HepG2 (cell line): Measurements from ENCODE around the gene SLC12A5. TPM values are rescaled to one million over a fixed set of nuclear protein-coding genes. Genes with fewer than 3 reads are reported as not detected.
A peak's percentile ranks its signal among the peaks of the same experiment; 100 is the strongest.

ENCODE experiments used
- ATAC-seq: fragments of 200-7000 bp; cut with Tn5 transposase; 3 replicates; pipeline ENCODE4 v1.9.1; 2020; ENCODE audit warnings: mild to moderate bottlenecking, moderate library complexity
- BruUV-seq: library from RNA; stranded (reverse); fragments of 400-500 nt; replicated peaks from 2 replicates; lab custom pipeline; 2021; lab: Mats Ljungman, UMichigan
- CTCF ChIA-PET: fragments of 300-600 bp; formaldehyde crosslinking; extraction: SDS; loops from one replicate; lab custom pipeline; 2021; ENCODE audit warnings: low total read pairs, inconsistent platforms, low intra/inter-chr PET ratio; lab: Yijun Ruan, JAX
- POLR2A ChIA-PET: fragments of 350-600 bp; sonication (Branson Sonifier 250); formaldehyde crosslinking; loops from one replicate; lab custom pipeline; 2020; ENCODE audit warnings: antibody characterized with exemption, inconsistent platforms; lab: Yijun Ruan, JAX
- DNase-seq: peaks from one replicate; pipeline ENCODE4 v3.0.0-alpha.2; 2015; ENCODE audit warnings: low spot score
- FAIRE-seq: peaks from 3 replicates; lab custom pipeline; 2011; peaks lifted over from hg19 to GRCh38; lab: Jason Lieb, UNC
- H2AFZ ChIP-seq: one replicate; pipeline ENCODE4 v1.6.1; 2011; ENCODE audit warnings: low read length, inconsistent platforms
- H3K27ac ChIP-seq: fragments of 300-600 bp; 3 replicates; pipeline ENCODE4 v1.8.0; 2011; ENCODE audit warnings: mixed run types, mild to moderate bottlenecking, mixed read lengths, low read length, inconsistent platforms; ENCODE audit not compliant: insufficient read depth; ENCODE audit errors: extremely low read length
- H3K27me3 ChIP-seq, 2 experiments: fragments of 200-600 bp in 1 of 2; 2 replicates in 1 of 2; 3 replicates in 1 of 2; pipeline versions ENCODE4 v1.6.0 to v1.8.0; 2011; ENCODE audit warnings: low read length in 2 of 2, mild to moderate bottlenecking in 2 of 2, moderate library complexity in 2 of 2, inconsistent platforms in 1 of 2; ENCODE audit not compliant: insufficient read depth in 2 of 2, control insufficient read depth in 1 of 2
- H3K36me3 ChIP-seq, 2 experiments: fragments of 200-600 bp in 1 of 2; replicated peaks in 1 of 2; 2 replicates in 1 of 2; 3 replicates in 1 of 2; pipeline versions ENCODE4 v1.5.1 to v1.8.0; 2011; ENCODE audit warnings: low read length in 2 of 2, inconsistent platforms in 1 of 2; ENCODE audit not compliant: insufficient read depth in 2 of 2, control insufficient read depth in 1 of 2
- H3K4me1 ChIP-seq: 2 replicates; pipeline ENCODE4 v1.5.1; 2012; ENCODE audit warnings: low read length, inconsistent platforms; ENCODE audit not compliant: insufficient read depth
- H3K4me2 ChIP-seq: 2 replicates; pipeline ENCODE4 v1.6.0; 2011; ENCODE audit warnings: low read depth, low read length, inconsistent platforms
- H3K4me3 ChIP-seq, 3 experiments: fragments of 200-600 bp in 1 of 3; sonication (generic), shearing (Covaris generic) in 1 of 3; replicated peaks in 1 of 3; 2 replicates each; pipeline ENCODE4 v1.5.1; 2011 to 2016; ENCODE audit warnings: low read length in 3 of 3, inconsistent platforms in 2 of 3, low read depth in 2 of 3, mild to moderate bottlenecking in 2 of 3, control low read depth in 1 of 3, mixed read lengths in 1 of 3; ENCODE audit not compliant: insufficient read depth in 1 of 3
- H3K79me2 ChIP-seq: one replicate; pipeline ENCODE4 v1.6.1; 2011; ENCODE audit warnings: low read length, inconsistent platforms; ENCODE audit not compliant: insufficient read depth
- H3K9ac ChIP-seq: 2 replicates; pipeline ENCODE4 v1.6.0; 2011; ENCODE audit warnings: mild to moderate bottlenecking, low read depth, low read length, inconsistent platforms; ENCODE audit not compliant: insufficient read depth
- H3K9me3 ChIP-seq: 2 replicates; pipeline ENCODE4 v1.5.1; 2012; ENCODE audit warnings: mild to moderate bottlenecking, low read length
- H4K20me1 ChIP-seq: 2 replicates; pipeline ENCODE4 v1.6.0; 2011; ENCODE audit warnings: inconsistent platforms, mild to moderate bottlenecking, low read length, moderate library complexity; ENCODE audit not compliant: insufficient read depth
- ATM ChIP-seq: fragments of 450-650 bp; IDR thresholded peaks from 2 replicates; pipeline ENCODE4 v1.7.1; 2017; ENCODE audit warnings: mild to moderate bottlenecking, borderline replicate concordance
- CEBPB ChIP-seq: IDR thresholded peaks from 2 replicates; pipeline ENCODE4 v1.6.1; 2011; ENCODE audit warnings: low read depth, low read length, improper control_type of control experiment, borderline replicate concordance
- CHCHD3 ChIP-seq: sonication (generic); formaldehyde crosslinking; IDR thresholded peaks from 2 replicates; pipeline ENCODE4 v1.8.0; 2022; ENCODE audit warnings: mild to moderate bottlenecking, missing genetic modification reagents, moderate library complexity
- FOSL1 ChIP-seq: sonication (generic); formaldehyde crosslinking; IDR thresholded peaks from 2 replicates; pipeline ENCODE4 v1.9.0; 2021; ENCODE audit warnings: missing genetic modification reagents, borderline replicate concordance
- GFI1 ChIP-seq: sonication (generic); formaldehyde crosslinking; IDR thresholded peaks from 2 replicates; pipeline ENCODE4 v1.5.0; 2020; ENCODE audit warnings: missing genetic modification reagents, mild to moderate bottlenecking, borderline replicate concordance
- HDAC2 ChIP-seq: sonication (generic); formaldehyde crosslinking; IDR thresholded peaks from 2 replicates; pipeline ENCODE4 v1.4.0; 2020; ENCODE audit warnings: missing genetic modification reagents
- HIVEP1 ChIP-seq: sonication (generic); formaldehyde crosslinking; IDR thresholded peaks from 2 replicates; pipeline ENCODE4 v1.4.0; 2020; ENCODE audit warnings: mild to moderate bottlenecking, missing genetic modification reagents
- KDM1A ChIP-seq: IDR thresholded peaks from 2 replicates; pipeline ENCODE4 v1.6.1; 2016; ENCODE audit warnings: missing compliant biosample characterization
- KDM5A ChIP-seq: fragments of 200-600 bp; sonication (generic); IDR thresholded peaks from 2 replicates; pipeline ENCODE4 v1.7.0; 2018; ENCODE audit warnings: antibody characterized with exemption, mild to moderate bottlenecking, low read length, borderline replicate concordance
- NR2F2 ChIP-seq: IDR thresholded peaks from 2 replicates; pipeline ENCODE4 v1.6.1; 2012; ENCODE audit warnings: low read depth, inconsistent platforms, borderline replicate concordance
- RBM22 ChIP-seq: fragments of 200-400 bp; formaldehyde crosslinking; optimal IDR thresholded peaks from 2 replicates; pipeline ENCODE3; 2017; ENCODE audit warnings: mild to moderate bottlenecking, low read length, moderate library complexity
- ZMYM3 ChIP-seq: sonication (generic); formaldehyde crosslinking; IDR thresholded peaks from 2 replicates; pipeline ENCODE4 v1.5.1; 2020; ENCODE audit warnings: mild to moderate bottlenecking, missing genetic modification reagents
- ZNF546 ChIP-seq: sonication (generic); formaldehyde crosslinking; conservative IDR thresholded peaks from 2 replicates; pipeline ENCODE4 v1.8.1; 2023; ENCODE audit warnings: mild to moderate bottlenecking, missing genetic modification reagents
- ZNF564 ChIP-seq: sonication (generic); formaldehyde crosslinking; IDR thresholded peaks from 2 replicates; pipeline ENCODE4 v1.8.1; 2023; ENCODE audit warnings: mild to moderate bottlenecking, missing genetic modification reagents
- WGBS: methylation state at CpG from one replicate; pipeline ENCODE4 v1.1.6; 2017; ENCODE audit warnings: low lambda C conversion rate; 5-methylcytosine and 5-hydroxymethylcytosine counted together
- in situ Hi-C: cut with HindIII; loops from 2 replicates; pipeline ENCODE4 v1.10.0; 2017; ENCODE audit warnings: low pct_unique_long_range_greater_than_20kb; ENCODE audit not compliant: extremely low pct_ligation_motif_present
- intact Hi-C: fragments of 100-400 bp; cut with micrococcal nuclease; formaldehyde crosslinking; loops from one replicate; pipeline ENCODE4 v1.10.0; 2022; ENCODE audit not compliant: unreplicated experiment
- polyA plus RNA-seq, 8 experiments: library from polyadenylated mRNA; depleted of rRNA in 3 of 8; stranded (reverse) in 7 of 8; unstranded in 1 of 8; fragments of >200 nt; fragmentation: Illumina TruSeq in 4 of 8; extraction: Trizol in 4 of 8; gene quantifications; 2 replicates each; pipeline versions ENCODE4 v1.2.1 to v1.2.3, GENCODE V29; 2011 to 2016; ENCODE audit warnings: low read depth in 4 of 8, missing spikeins in 1 of 8, mixed read lengths in 1 of 8; ENCODE audit not compliant: insufficient read depth in 1 of 8
- total RNA-seq, 5 experiments: library from RNA; depleted of rRNA; stranded (reverse); fragments of >200 nt; fragmentation: Illumina TruSeq; extraction: Trizol; gene quantifications; 2 replicates each; pipeline ENCODE4 v1.2.3, GENCODE V29; 2016; ENCODE audit warnings: low read depth in 1 of 5
- TF ChIP-seq, protein P1 (sequence below): sonication (generic); formaldehyde crosslinking; IDR thresholded peaks from 2 replicates; pipeline ENCODE4 v1.5.0; 2020; ENCODE audit warnings: mild to moderate bottlenecking, missing genetic modification reagents
- TF ChIP-seq, protein P2 (sequence below): sonication (generic); formaldehyde crosslinking; IDR thresholded peaks from 2 replicates; pipeline ENCODE4 v1.5.0; 2020; ENCODE audit warnings: mild to moderate bottlenecking, missing genetic modification reagents, borderline replicate concordance
- TF ChIP-seq, protein P3 (sequence below): sonication (generic); formaldehyde crosslinking; IDR thresholded peaks from 2 replicates; pipeline ENCODE4 v1.4.0; 2020; ENCODE audit warnings: missing genetic modification reagents, mild to moderate bottlenecking, borderline replicate concordance

The SLC12A5 gene
- total and polyA plus RNA-seq, 2 of the 13 experiments (the other 11 are each of a cell fraction or from before 2014, with no cell fraction given), result 4.3 to 5.4 TPM

DNA sequence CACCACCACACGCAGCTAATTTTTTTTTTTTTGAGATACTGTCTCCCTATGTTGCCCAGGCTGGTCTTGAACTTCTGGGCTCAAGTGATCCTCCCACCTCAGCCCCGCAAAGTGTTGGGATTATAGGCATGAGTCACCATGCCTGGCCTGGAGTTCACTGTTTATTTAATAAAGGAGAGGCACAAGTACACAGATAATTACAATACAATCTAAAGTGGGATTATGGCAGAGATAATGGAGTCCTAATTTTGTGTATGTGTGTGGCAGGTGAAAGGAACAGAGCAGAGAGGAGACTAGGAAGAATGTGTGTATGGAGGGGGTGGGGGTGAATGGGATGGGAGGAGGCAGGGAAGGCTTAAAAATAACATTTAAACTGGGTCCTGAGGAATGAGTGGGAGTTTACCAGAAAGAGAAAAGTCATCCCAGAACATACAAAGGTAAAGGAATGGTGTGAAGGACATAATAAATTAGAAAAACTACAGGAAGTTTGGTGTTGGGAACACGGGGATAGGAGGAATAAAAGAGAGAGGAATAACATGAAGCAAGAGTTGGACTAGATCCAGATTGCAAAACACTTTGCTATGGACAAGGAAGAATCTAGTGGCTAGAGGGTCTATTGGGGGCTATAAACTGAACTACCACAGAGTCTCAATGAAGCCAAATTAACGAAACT lies 56.3 kb downstream of the SLC12A5 start:
- DNase-seq (peak; percentile 73), FAIRE-seq (no peak)
- TF ChIP-seq ATM (no peak), CEBPB (peak; percentile 95), CHCHD3 (no peak), ZNF564 (CRISPR knock-in tag) (no peak), GFI1 (CRISPR knock-in tag) (no peak), HIVEP1 (CRISPR knock-in tag) (no peak), KDM5A (no peak), RBM22 (peak; percentile 23), FOSL1 (CRISPR knock-in tag) (peak; percentile 78; the same call in 1 of the 2 replicates), NR2F2 (no peak), ZNF546 (no peak), ZMYM3 (CRISPR knock-in tag) (no peak), KDM1A (CRISPR knock-in tag) (0 out of 2 replicates have a peak, but pooled peaks have one; percentile 12), HDAC2 (CRISPR knock-in tag) (peak; percentile 34; the same call in 1 of the 2 replicates)
- TF ChIP-seq, protein P1, sequence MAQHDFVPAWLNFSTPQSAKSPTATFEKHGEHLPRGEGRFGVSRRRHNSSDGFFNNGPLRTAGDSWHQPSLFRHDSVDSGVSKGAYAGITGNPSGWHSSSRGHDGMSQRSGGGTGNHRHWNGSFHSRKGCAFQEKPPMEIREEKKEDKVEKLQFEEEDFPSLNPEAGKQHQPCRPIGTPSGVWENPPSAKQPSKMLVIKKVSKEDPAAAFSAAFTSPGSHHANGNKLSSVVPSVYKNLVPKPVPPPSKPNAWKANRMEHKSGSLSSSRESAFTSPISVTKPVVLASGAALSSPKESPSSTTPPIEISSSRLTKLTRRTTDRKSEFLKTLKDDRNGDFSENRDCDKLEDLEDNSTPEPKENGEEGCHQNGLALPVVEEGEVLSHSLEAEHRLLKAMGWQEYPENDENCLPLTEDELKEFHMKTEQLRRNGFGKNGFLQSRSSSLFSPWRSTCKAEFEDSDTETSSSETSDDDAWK, result no peak
- TF ChIP-seq, protein P2, sequence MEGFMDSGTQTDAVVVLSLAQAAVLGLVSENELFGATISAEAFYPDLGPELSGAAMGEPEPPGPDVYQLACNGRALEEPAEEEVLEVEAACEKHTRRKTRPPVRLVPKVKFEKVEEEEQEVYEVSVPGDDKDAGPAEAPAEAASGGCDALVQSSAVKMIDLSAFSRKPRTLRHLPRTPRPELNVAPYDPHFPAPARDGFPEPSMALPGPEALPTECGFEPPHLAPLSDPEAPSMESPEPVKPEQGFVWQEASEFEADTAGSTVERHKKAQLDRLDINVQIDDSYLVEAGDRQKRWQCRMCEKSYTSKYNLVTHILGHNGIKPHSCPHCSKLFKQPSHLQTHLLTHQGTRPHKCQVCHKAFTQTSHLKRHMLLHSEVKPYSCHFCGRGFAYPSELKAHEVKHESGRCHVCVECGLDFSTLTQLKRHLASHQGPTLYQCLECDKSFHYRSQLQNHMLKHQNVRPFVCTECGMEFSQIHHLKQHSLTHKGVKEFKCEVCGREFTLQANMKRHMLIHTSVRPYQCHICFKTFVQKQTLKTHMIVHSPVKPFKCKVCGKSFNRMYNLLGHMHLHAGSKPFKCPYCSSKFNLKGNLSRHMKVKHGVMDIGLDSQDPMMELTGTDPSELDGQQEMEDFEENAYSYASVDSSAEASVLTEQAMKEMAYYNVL (CRISPR knock-in tag), result no peak
- TF ChIP-seq, protein P3, sequence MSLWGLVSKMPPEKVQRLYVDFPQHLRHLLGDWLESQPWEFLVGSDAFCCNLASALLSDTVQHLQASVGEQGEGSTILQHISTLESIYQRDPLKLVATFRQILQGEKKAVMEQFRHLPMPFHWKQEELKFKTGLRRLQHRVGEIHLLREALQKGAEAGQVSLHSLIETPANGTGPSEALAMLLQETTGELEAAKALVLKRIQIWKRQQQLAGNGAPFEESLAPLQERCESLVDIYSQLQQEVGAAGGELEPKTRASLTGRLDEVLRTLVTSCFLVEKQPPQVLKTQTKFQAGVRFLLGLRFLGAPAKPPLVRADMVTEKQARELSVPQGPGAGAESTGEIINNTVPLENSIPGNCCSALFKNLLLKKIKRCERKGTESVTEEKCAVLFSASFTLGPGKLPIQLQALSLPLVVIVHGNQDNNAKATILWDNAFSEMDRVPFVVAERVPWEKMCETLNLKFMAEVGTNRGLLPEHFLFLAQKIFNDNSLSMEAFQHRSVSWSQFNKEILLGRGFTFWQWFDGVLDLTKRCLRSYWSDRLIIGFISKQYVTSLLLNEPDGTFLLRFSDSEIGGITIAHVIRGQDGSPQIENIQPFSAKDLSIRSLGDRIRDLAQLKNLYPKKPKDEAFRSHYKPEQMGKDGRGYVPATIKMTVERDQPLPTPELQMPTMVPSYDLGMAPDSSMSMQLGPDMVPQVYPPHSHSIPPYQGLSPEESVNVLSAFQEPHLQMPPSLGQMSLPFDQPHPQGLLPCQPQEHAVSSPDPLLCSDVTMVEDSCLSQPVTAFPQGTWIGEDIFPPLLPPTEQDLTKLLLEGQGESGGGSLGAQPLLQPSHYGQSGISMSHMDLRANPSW (CRISPR knock-in tag), result no peak

More for the DNA sequence above, 56.3 kb downstream of the SLC12A5 start:
- POLR2A ChIA-PET, result no interaction called here
- peaks cover 79% of the 10 kb centered on the region for H4K20me1 ChIP-seq
- intact Hi-C loops (loop anchor here (5.0 kb wide), 1 partner anchor 113 kb away; the partner anchor contains the start of gene ZNF335), in situ Hi-C loops (loop anchor here (5.0 kb wide), 1 partner anchor 63 kb away; no protein-coding TSS in a partner anchor)
- CTCF ChIA-PET, result interaction anchor here (4.9 kb wide), 1 partner anchor 71 kb away, joined by 27 read pairs; no protein-coding TSS in a partner anchor
- no peak overlapping the region for H2AFZ ChIP-seq
- H3K27ac ChIP-seq, result no peak overlapping the region
- peaks cover 0 to 1% of the 10 kb centered on the region in 2 experiments; a peak in 2 of 5 replicates for H3K36me3 ChIP-seq
- no peaks in the 10 kb centered on the region; a peak in 1 of 5 replicates for H3K27me3 ChIP-seq
- peaks cover 48% of the 10 kb centered on the region for H3K4me1 ChIP-seq
- H3K4me3 ChIP-seq, result no peak overlapping the region
- H3K4me2 ChIP-seq, result peak overlapping the region; percentile 16; the same call in 1 of the 2 replicates
- H3K9me3 ChIP-seq, result no peaks in the 10 kb centered on the region
- 52% methylated on average over 4 of the region's 4 CpGs for WGBS
- H3K9ac ChIP-seq, result no peak overlapping the region
- peaks cover 91% of the 10 kb centered on the region for H3K79me2 ChIP-seq
- BruUV-seq, result no TSS peak
- ATAC-seq, result no peak
